Measurements from ENCODE around the gene MTARC2.

- TF ChIP-seq CTCF (IDR thresholded peaks at IDR 0.05; ENCODE audit: low read length): no peak
- no peak for TF ChIP-seq EZH2 (IDR thresholded peaks at IDR 0.05; ENCODE audit: borderline replicate concordance, low read length)
Observed at GRCh38 chr1:220751111-220751510, 3.0 kb downstream of the MTARC2 start.
